ENCODE results near the gene FAM227A.

Gene FAM227A

GRCh38 chr22:38656256-38657044, at the start of gene FAM227A, which contains the start of gene CBY1:
Gene FAM227A (minus strand): TSS chr22:38656392. CDS start chr22:38650168, 6,224 bp downstream.
Gene CBY1 (plus strand): TSS chr22:38656638. CDS start chr22:38668055, 11,417 bp downstream.
- DNase-seq: peak; percentile 93 to 94

- DNase-seq: peak; percentile 94 to 96
Measured at GRCh38 chr22:38705235-38706100, 49.3 kb upstream of the FAM227A start, which contains the start of gene GTPBP1. Gene GTPBP1 (plus strand): TSS chr22:38705944. CDS start chr22:38705956, 12 bp downstream.

- DNase-seq: no peak
Measured at GRCh38 chr22:38704654-38705234, 48.6 kb upstream of the FAM227A start.

- peak; percentile 98 to 99 for DNase-seq
Measured at GRCh38 chr22:38700789-38701628, 44.8 kb upstream of the FAM227A start, which contains the start of gene JOSD1. Gene JOSD1 (minus strand): TSS chr22:38700943. CDS start chr22:38699987, 956 bp downstream.

- DNase-seq: peak in 1 of 2 experiments; percentile 72
Measured at GRCh38 chr22:38700270-38700788, 44.1 kb upstream of the FAM227A start.

- DNase-seq: no peak
Measured at GRCh38 chr22:38699784-38700183, 43.6 kb upstream of the FAM227A start.

- DNase-seq: no peak
Measured at GRCh38 chr22:38699143-38699542, 43.0 kb upstream of the FAM227A start.

- DNase-seq: no peak
Measured at GRCh38 chr22:38698407-38699094, 42.4 kb upstream of the FAM227A start.

- no peak for DNase-seq
Measured at GRCh38 chr22:38697425-38698089, 41.4 kb upstream of the FAM227A start.

DNA sequence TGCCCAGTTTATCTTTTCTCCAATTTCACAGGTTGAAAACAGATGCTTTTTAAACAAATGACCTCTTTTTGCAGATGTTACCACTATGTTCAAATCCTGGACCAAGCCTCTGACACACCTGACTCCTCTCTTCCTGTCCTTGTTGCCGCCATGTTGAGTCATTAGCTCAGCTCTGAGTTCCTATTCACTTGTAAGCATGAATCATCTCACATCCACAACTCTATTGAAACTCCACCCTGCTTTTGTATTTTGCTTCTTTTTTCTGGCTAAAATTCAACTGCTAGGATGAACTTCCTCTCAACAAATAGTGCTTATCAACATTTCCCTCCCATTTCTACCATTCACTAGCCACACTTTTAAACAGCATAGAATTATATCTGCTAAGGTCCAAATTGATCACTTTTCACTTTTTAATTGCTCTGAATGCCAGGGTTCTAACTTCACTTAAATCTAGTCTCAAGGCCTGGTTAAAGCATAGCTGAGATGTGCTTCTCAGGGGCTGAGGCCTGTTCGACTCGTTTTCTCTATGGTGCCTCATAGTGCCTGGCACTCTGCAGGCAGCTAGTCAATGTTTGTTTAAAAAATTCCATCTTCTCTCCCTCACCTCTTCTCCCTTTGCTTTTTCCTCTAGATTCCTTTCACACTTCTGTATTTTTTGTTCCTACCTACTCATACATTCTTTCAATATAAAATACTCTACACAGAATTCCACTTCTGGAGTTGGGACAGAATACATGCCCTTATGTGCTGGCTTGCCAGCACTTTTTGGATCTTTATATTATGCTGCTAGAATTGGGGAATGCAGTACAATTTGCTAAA, 40.6 kb upstream of the FAM227A start:
- peak in 1 of 2 experiments; percentile 53 for DNase-seq

DNA sequence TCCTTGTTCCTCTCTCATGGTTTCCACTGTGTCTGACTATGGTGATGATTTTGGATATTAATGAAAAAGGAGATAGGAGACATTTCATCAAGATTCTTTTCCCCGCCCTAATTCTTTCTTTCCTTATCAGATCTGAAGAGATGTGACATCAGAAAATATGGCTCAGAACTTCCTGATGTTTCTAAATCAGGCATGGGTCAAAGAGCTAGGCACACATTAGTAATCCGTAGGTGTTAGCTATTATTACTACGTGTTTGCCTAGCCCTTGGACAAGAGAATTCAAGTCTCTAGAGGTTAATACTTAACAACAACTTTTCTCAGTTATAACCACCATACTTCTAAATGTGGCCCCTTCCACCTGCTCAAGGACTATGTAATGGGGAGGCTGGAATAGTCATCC, 38.7 kb upstream of the FAM227A start:
- no peak for DNase-seq

GRCh38 chr22:38694049-38694448, 37.9 kb upstream of the FAM227A start:
- no peak for DNase-seq

GRCh38 chr22:38689651-38690050, 33.5 kb upstream of the FAM227A start:
- DNase-seq: no peak

GRCh38 chr22:38685761-38686160, 29.6 kb upstream of the FAM227A start:
- no peak for DNase-seq

DNA sequence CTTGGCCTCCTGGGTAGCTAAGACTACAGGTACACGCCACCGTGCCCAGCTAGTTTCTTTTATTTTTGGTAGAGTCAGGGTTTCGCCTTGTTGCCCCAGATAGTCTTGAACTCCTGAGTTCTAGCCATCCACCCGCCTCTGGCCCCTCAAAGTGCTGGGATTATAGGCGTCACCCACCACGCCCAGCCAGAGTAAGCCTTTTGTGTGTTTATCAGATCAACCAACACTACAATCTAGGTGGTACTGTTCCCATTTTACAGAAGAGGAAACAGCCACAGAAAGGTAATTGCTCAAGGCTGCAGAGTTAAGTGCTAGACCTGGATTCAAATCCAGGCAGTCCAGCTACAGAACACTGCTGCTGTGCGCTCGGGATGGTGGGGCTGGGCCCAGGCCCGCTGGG, 28.7 kb upstream of the FAM227A start:
- no peak for DNase-seq

DNA sequence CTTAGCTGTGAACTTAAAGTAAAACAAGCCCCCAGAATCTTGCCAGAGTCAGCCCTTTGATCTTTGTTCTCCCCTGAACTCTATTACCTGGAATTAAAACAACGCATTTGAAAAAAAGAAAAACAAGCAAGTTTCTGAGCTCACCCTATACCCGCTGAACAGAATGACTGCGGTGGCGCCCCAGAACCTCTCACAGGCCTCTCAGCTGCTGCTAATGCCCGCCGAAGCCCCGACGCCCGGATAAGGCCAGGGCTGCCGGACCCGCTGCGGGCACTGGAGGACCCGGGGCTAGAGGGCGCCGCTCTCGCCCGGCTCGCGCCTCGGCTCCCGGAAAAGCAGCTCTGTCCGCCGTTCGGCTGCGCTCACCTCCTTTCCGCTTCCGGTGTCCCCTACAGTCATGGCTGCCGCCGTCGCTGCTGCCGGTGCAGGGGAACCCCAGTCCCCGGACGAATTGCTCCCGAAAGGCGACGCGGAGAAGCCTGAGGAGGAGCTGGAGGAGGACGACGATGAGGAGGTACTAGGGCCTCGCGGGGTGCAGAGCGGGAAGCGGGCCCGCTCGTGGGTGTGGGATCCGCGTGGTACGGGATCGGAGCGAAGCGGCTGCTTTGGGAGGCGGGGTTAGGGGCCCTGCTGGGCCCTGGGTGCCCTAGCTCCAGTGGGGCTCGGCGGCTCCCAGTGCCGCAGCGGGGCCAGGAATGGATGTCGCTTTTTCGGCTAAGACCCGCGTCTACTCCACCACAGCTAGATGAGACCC, 25.6 kb upstream of the FAM227A start, which contains the start of gene TOMM22:
TOMM22 (plus strand) TSS at position 376 of the 754 bp plus-strand sequence; CDS start at position 398, 22 bp downstream.
- DNase-seq: peak; percentile 88 to 92

GRCh38 chr22:38675833-38676232, 19.6 kb upstream of the FAM227A start:
- DNase-seq: no peak

GRCh38 chr22:38674888-38675287, 18.7 kb upstream of the FAM227A start:
- DNase-seq: no peak

Data from activated T-cell treated with anti-CD3 and anti-CD28 coated beads, Interleukin-2, amount 50 U/mL, for 48 hours (primary cell).